ENCODE measurements around the gene SYNGAP1. TPM values are rescaled to one million over a fixed set of nuclear protein-coding genes. Genes with fewer than 3 reads are reported as not detected.

SYNGAP1 gene
- total RNA-seq, 1 donor from 2014 or later: 14.1 TPM

DNA sequence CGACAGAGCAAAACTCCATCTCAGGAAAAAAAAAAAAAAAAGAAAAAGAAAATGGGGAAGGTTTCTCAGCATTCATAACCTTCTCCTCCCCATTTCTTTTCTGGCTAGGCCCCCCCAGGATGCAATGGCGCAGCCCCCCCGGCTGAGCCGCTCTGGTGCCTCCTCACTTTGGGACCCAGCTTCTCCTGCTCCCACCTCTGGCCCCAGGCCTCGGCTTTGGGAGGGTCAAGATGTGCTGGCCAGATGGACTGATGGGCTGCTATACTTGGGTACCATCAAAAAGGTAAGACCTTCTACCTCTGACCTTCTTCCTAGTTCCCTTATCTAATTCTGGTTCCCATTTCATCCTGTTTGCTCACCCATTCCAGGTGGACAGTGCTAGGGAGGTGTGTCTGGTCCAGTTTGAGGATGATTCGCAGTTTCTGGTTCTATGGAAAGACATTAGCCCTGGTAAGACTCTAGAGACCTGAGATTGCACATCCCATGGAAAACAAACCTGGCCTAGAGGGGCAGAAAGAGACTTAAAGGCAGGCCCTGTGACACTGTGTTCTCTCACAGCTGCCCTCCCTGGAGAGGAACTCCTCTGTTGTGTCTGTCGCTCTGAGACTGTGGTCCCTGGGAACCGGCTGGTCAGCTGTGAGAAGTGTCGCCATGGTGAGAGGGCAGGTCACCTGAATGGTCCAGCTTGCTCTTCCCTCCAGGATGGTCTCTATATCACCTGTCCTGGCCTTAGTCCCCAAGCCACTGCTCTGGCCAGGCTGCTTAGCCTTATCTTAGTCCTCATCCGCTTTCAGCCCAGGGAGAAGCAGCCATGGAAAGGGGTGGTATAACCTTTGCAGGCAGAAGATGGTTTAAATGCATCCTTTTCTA is 7.5 kb upstream of the SYNGAP1 start:
- Histone ChIP-seq H3K4me2 (peak overlapping the region; percentile 82), H3K4me3 (peak overlapping the region; percentile 92)
- peaks cover 24% of the 10 kb centered on the region for H3K36me3 Mint-ChIP-seq

DNA sequence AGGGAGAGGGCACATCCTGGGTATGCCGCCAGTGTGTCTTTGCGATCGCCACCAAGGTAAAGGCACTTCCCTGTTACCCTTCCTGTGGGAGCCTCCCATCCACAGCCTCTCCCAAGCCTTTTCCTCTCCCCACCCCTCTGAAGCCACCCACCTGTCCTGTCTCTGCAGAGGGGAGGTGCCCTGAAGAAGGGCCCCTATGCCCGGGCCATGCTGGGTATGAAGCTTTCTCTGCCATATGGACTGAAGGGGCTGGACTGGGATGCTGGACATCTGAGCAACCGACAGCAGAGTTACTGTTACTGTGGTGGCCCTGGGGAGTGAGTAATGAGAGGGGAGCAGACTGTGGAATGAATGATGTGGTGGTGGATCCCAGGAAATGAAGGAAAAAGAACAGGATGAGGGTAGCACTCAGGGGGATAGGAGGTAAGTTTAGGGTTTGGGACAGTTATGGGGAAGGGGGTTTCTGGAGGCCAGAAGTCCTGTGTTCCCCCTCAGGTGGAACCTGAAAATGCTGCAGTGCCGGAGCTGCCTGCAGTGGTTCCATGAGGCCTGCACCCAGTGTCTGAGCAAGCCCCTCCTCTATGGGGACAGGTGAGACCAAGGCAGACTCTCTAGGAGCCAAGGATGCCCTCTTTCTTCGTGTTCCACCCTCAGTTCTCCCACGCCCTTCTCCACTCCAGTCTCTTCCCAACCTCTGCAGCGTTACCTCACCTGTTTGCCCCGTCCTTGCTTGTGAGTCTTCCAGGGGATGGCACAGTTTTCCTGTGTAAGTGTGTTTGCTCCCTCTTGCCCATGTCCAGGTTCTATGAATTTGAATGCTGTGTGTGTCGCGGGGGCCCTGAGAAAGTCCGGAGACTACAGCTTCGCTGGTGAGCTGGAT is 6.4 kb upstream of the SYNGAP1 start:
- H3K4me1 ChIP-seq: peaks cover 15% of the 10 kb centered on the region
- no peaks in the 10 kb centered on the region for H3K27me3 ChIP-seq
- no peak overlapping the region for H3K27ac Mint-ChIP-seq
- peaks cover 24% of the 10 kb centered on the region for H3K36me3 Mint-ChIP-seq
- peaks cover 27% of the 10 kb centered on the region for H4K20me1 ChIP-seq (ENCODE audit: low read depth)
- H3K36me3 ChIP-seq: no peaks in the 10 kb centered on the region
- DNase-seq (ENCODE audit: low spot score): no peak
- no peak overlapping the region for H3K9ac ChIP-seq
- H3K4me3 ChIP-seq: no peak overlapping the region
- H3K27me3 Mint-ChIP-seq (ENCODE audit: insufficient read depth, low read depth): peaks cover 6% of the 10 kb centered on the region
- peaks cover 52% of the 10 kb centered on the region for H3K4me1 Mint-ChIP-seq
- no peaks in the 10 kb centered on the region for H3K9me3 Mint-ChIP-seq
- no peak overlapping the region for H3K4me2 ChIP-seq
- peaks cover 63% of the 10 kb centered on the region for H3F3A ChIP-seq (ENCODE audit: low read depth)
- no peak overlapping the region for H3K27ac ChIP-seq
- TF ChIP-seq, protein P1, sequence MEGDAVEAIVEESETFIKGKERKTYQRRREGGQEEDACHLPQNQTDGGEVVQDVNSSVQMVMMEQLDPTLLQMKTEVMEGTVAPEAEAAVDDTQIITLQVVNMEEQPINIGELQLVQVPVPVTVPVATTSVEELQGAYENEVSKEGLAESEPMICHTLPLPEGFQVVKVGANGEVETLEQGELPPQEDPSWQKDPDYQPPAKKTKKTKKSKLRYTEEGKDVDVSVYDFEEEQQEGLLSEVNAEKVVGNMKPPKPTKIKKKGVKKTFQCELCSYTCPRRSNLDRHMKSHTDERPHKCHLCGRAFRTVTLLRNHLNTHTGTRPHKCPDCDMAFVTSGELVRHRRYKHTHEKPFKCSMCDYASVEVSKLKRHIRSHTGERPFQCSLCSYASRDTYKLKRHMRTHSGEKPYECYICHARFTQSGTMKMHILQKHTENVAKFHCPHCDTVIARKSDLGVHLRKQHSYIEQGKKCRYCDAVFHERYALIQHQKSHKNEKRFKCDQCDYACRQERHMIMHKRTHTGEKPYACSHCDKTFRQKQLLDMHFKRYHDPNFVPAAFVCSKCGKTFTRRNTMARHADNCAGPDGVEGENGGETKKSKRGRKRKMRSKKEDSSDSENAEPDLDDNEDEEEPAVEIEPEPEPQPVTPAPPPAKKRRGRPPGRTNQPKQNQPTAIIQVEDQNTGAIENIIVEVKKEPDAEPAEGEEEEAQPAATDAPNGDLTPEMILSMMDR (IDR thresholded peaks at IDR 0.05): no peak
- TF ChIP-seq EZH2 (IDR thresholded peaks at IDR 0.05): no peak
- TF ChIP-seq EZH2phosphoT487 (IDR thresholded peaks at IDR 0.05): no peak
- H3K4me3 Mint-ChIP-seq: peak overlapping the region; percentile 5
- H2AFZ ChIP-seq (replicated peaks): no peak overlapping the region
- H3K79me2 ChIP-seq (ENCODE audit: low read depth): peaks cover 53% of the 10 kb centered on the region
- no peaks in the 10 kb centered on the region for H3K9me3 ChIP-seq (ENCODE audit: low read depth)

More for the DNA sequence above, 7.5 kb upstream of the SYNGAP1 start:
- TF ChIP-seq, protein P1 (IDR thresholded peaks at IDR 0.05): no peak
- no peak for TF ChIP-seq EZH2phosphoT487 (IDR thresholded peaks at IDR 0.05)
- no peak for TF ChIP-seq EZH2 (IDR thresholded peaks at IDR 0.05)
- H3K9ac ChIP-seq: no peak overlapping the region
- H3K4me1 Mint-ChIP-seq: peaks cover 46% of the 10 kb centered on the region
- H3K9me3 ChIP-seq (ENCODE audit: low read depth): no peaks in the 10 kb centered on the region
- DNase-seq (ENCODE audit: low spot score): no peak
- H3K4me3 Mint-ChIP-seq: peak overlapping the region; percentile 88
- no peak overlapping the region for H3K27ac ChIP-seq
- H3K79me2 ChIP-seq (ENCODE audit: low read depth): peaks cover 49% of the 10 kb centered on the region
- peaks cover 27% of the 10 kb centered on the region for H4K20me1 ChIP-seq (ENCODE audit: low read depth)
- H3K36me3 ChIP-seq: peaks cover 8% of the 10 kb centered on the region
- H3F3A ChIP-seq (ENCODE audit: low read depth): peaks cover 66% of the 10 kb centered on the region
- no peaks in the 10 kb centered on the region for H3K9me3 Mint-ChIP-seq
- H3K27ac Mint-ChIP-seq: peak overlapping the region; percentile 69
- H3K4me1 ChIP-seq: peaks cover 15% of the 10 kb centered on the region
- H2AFZ ChIP-seq (replicated peaks): no peak overlapping the region
- H3K27me3 Mint-ChIP-seq (ENCODE audit: insufficient read depth, low read depth): peaks cover 6% of the 10 kb centered on the region
- no peaks in the 10 kb centered on the region for H3K27me3 ChIP-seq

DNA sequence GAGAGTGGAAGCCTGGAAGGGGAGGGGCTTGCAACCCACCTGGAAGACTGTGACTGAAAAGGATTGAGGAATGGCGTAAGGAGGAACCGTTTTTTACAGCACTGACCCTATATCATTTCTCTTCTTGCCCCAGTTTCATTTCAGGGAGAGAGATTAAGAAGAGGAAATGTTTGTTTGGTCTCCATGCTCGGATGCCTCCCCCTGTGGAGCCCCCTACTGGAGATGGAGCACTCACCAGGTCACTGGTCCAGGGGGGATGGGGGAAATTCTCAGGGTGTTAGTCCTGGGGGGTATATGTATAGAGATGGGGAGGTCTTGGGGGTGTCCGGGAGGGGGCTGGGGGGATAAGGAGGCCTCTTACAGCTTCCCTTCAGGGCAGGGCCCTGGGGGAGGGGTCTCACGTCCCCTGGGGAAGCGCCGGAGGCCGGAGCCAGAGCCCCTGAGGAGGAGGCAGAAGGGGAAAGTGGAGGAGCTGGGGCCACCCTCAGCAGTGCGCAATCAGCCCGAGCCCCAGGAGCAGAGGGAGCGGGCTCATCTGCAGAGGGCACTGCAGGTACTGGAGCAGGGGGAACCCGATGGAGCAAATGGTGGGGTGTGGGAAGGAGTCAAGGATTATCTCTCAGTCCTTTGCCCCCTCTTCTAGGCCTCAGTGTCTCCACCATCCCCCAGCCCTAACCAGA is 5.1 kb upstream of the SYNGAP1 start:
- Histone ChIP-seq H3K27me3 (no peaks in the 10 kb centered on the region), H3K36me3 (no peaks in the 10 kb centered on the region), H3K9me3 (ENCODE audit: low read depth) (no peaks in the 10 kb centered on the region), H3K4me3 (no peak overlapping the region), H3K27ac (no peak overlapping the region), H3F3A (ENCODE audit: low read depth) (peaks cover 63% of the 10 kb centered on the region), H2AFZ (replicated peaks) (no peak overlapping the region), H3K4me2 (no peak overlapping the region), H3K4me1 (peaks cover 28% of the 10 kb centered on the region), H3K9ac (no peak overlapping the region), H3K79me2 (ENCODE audit: low read depth) (peaks cover 53% of the 10 kb centered on the region), H4K20me1 (ENCODE audit: low read depth) (peaks cover 27% of the 10 kb centered on the region)
- Mint-ChIP-seq H3K9me3 (no peaks in the 10 kb centered on the region), H3K4me3 (peak overlapping the region; percentile 62), H3K4me1 (peaks cover 57% of the 10 kb centered on the region), H3K27ac (peak overlapping the region; percentile 64), H3K27me3 (ENCODE audit: insufficient read depth, low read depth) (peaks cover 8% of the 10 kb centered on the region), H3K36me3 (peaks cover 24% of the 10 kb centered on the region)
- peak; percentile 42 for DNase-seq (ENCODE audit: low spot score)
- TF ChIP-seq, protein P1 (IDR thresholded peaks at IDR 0.05): peak; percentile 58
- no peak for TF ChIP-seq EZH2 (IDR thresholded peaks at IDR 0.05)
